ENCODE measurements around the gene ESYT2.

ESYT2 gene

DNA sequence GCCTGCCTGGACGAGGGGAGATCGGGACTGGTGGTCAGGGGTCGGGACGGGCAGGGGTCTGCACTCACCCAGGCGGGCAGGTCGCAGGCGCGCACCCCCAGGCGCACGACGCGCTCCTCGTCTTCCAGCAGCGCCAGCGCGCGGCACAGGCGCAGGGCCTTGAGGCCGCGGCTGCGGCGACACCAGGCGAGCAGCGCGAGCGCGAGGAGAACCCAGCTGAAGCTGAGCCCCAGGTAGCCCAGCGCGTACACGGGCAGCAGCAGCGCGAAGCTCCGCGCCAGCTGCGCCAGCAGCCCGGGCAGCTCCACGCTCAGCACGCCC, 328 bp downstream of the ESYT2 start:
- DNase-seq (ENCODE audit: insufficient read length, low spot score): no peak
- FAIRE-seq: no peak
- TF ChIP-seq, protein P1, sequence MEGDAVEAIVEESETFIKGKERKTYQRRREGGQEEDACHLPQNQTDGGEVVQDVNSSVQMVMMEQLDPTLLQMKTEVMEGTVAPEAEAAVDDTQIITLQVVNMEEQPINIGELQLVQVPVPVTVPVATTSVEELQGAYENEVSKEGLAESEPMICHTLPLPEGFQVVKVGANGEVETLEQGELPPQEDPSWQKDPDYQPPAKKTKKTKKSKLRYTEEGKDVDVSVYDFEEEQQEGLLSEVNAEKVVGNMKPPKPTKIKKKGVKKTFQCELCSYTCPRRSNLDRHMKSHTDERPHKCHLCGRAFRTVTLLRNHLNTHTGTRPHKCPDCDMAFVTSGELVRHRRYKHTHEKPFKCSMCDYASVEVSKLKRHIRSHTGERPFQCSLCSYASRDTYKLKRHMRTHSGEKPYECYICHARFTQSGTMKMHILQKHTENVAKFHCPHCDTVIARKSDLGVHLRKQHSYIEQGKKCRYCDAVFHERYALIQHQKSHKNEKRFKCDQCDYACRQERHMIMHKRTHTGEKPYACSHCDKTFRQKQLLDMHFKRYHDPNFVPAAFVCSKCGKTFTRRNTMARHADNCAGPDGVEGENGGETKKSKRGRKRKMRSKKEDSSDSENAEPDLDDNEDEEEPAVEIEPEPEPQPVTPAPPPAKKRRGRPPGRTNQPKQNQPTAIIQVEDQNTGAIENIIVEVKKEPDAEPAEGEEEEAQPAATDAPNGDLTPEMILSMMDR (IDR thresholded peaks at IDR 0.05; ENCODE audit: insufficient read depth, missing control alignments): no peak

- DNase-seq (ENCODE audit: insufficient read length, low spot score) (no peak), FAIRE-seq (no peak)
- TF ChIP-seq, protein P1 (IDR thresholded peaks at IDR 0.05; ENCODE audit: insufficient read depth, missing control alignments): no peak
These were observed 932 bp downstream of the ESYT2 start for GRCh38 chr7:158828133-158829020.

- DNase-seq (ENCODE audit: insufficient read length, low spot score) (no peak), FAIRE-seq (no peak)
- TF ChIP-seq, protein P1 (IDR thresholded peaks at IDR 0.05; ENCODE audit: insufficient read depth, missing control alignments): no peak
These were observed 1.7 kb downstream of the ESYT2 start for GRCh38 chr7:158827411-158828132.

GRCh38 chr7:158825628-158826289, 3.5 kb downstream of the ESYT2 start:
- TF ChIP-seq, protein P1 (IDR thresholded peaks at IDR 0.05; ENCODE audit: insufficient read depth, missing control alignments): no peak
- no peak for DNase-seq (ENCODE audit: insufficient read length, low spot score)
- FAIRE-seq: no peak

DNA sequence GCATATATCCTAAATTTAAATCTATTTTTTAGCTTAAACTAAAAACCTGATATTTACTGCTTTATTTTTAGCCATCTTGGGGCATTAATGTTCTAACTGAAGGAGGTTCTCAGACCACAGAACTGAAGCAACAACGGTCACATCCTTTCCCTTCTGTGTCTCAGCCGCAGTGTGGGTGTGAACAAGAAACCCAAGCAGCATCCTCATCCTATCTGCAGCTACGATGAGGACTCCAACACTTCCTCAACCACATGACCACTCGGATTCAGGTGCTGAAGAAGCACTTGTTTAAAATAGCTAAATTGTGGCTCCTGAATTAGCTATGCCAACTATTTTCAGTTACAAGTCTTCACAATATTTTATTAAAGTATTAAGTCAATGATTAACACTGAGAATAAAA, 5.3 kb downstream of the ESYT2 start:
- TF ChIP-seq, protein P1 (IDR thresholded peaks at IDR 0.05; ENCODE audit: insufficient read depth, missing control alignments): no peak
- FAIRE-seq: no peak

GRCh38 chr7:158821171-158822031, 7.9 kb downstream of the ESYT2 start:
- FAIRE-seq (no peak), DNase-seq (ENCODE audit: insufficient read length, low spot score) (no peak)
- TF ChIP-seq, protein P1 (IDR thresholded peaks at IDR 0.05; ENCODE audit: insufficient read depth, missing control alignments): no peak

More for the DNA sequence above, 5.3 kb downstream of the ESYT2 start:
- no peak for DNase-seq (ENCODE audit: insufficient read length, low spot score)
